Stimulated activated naive CD8-positive, alpha-beta T cell treated with anti-CD3 and anti-CD28 coated beads, Interleukin-15, amount 100 ng/mL, for 72 hours (primary cell): ENCODE data around the gene TRMU.

Source experiments
- ATAC-seq: fragments of 150-1000 bp; cut with Tn5 transposase; 2 replicates; pipeline ENCODE4 v1.10.0; 2021; ENCODE audit warnings: mild to moderate bottlenecking, moderate library complexity
- DNase-seq, 2 donors: peaks; one replicate each; pipeline ENCODE4 v3.0.0; 2021 to 2022
- H3K27ac Mint-ChIP-seq, 2 donors: one replicate each; pipeline ENCODE4 v1.8.0; 2022; ENCODE audit warnings: mild to moderate bottlenecking in 2 of 2, mixed read lengths in 2 of 2, moderate library complexity in 2 of 2
- H3K27me3 Mint-ChIP-seq: one replicate; pipeline ENCODE4 v1.8.0; 2022; ENCODE audit warnings: mixed read lengths
- H3K4me1 Mint-ChIP-seq: one replicate; pipeline ENCODE4 v1.8.0; 2022; ENCODE audit warnings: mild to moderate bottlenecking, mixed read lengths
- H3K4me3 Mint-ChIP-seq, 2 donors: one replicate each; pipeline ENCODE4 v1.8.0; 2022; ENCODE audit warnings: mild to moderate bottlenecking in 2 of 2, mixed read lengths in 2 of 2, moderate library complexity in 1 of 2
- H3K9me3 Mint-ChIP-seq, 2 donors: one replicate each; pipeline ENCODE4 v1.8.0; 2022; ENCODE audit warnings: mixed read lengths in 2 of 2

TRMU gene

DNA sequence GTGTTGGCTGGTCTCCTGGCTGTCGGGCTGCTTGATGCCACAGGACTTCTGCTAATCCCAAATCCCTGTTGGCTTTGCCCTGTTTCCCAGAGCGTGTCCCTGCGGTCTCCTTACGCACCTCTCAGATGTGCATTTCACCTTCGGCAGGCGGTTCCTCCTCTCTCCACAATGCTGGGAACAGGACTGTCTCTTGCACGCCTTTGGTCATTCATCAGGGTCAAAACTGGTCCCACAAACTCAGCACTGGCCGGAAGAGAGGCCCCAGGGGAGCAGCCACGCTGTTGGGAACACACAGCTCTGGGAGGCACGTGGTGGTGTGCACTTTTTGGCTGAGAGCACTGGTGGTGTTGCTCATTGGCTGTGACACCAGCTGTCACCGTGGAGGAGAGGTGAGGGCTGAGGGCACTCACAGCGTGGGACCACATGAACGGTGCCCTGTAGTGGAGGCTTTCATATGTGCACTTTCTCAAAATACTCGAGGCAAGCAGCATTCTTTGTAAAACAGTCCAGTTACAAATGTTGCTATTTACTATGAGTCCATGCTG lies 15.3 kb upstream of the TRMU start:
- H3K27me3 Mint-ChIP-seq = no peaks in the 10 kb centered on the region

GRCh38 chr22:46320716-46321386 lies 14.7 kb upstream of the TRMU start:
- H3K4me3 Mint-ChIP-seq = no peak overlapping the region
- no peaks in the 10 kb centered on the region for H3K9me3 Mint-ChIP-seq
- DNase-seq = no peak
- H3K27ac Mint-ChIP-seq = peak overlapping the region in 1 of 2 donors; percentile 23
- no peaks in the 10 kb centered on the region for H3K4me1 Mint-ChIP-seq
- no peak for ATAC-seq
- H3K27me3 Mint-ChIP-seq = no peaks in the 10 kb centered on the region

More for the DNA sequence above, 15.3 kb upstream of the TRMU start:
- Mint-ChIP-seq H3K27ac (peak overlapping the region in 1 of 2 donors; percentile 77), H3K9me3 (no peaks in the 10 kb centered on the region), H3K4me3 (no peak overlapping the region), H3K4me1 (no peaks in the 10 kb centered on the region)
- DNase-seq (no peak), ATAC-seq (no peak)

GRCh38 chr22:46322711-46323110 lies 12.8 kb upstream of the TRMU start:
- ATAC-seq = no peak
- Mint-ChIP-seq H3K27ac (no peak overlapping the region), H3K4me1 (no peaks in the 10 kb centered on the region), H3K9me3 (no peaks in the 10 kb centered on the region), H3K4me3 (no peak overlapping the region), H3K27me3 (no peaks in the 10 kb centered on the region)
- DNase-seq = no peak

DNA sequence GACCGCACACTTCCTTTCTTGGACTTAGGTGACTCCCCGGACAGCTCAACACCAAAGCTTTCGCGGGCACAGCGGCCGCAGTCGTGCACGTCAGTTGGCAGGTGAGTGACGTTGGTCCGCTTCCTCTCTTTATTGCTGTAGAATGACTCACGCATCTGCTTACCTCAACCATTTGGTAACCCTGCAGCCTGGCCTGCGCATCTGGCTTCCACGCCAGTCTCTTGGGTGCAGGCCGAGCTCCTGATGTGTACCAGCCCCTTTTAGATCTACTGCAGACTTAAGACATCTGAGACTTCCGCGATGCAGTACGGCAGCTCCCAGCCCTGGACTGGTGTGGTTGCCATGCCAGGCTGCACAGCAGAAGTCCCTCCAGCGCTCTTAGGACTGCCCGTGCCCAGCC lies 12.4 kb upstream of the TRMU start:
- no peaks in the 10 kb centered on the region for H3K9me3 Mint-ChIP-seq
- H3K27me3 Mint-ChIP-seq = no peaks in the 10 kb centered on the region
- DNase-seq (no peak), ATAC-seq (no peak)
- no peak overlapping the region for H3K4me3 Mint-ChIP-seq
- H3K27ac Mint-ChIP-seq = no peak overlapping the region
- no peaks in the 10 kb centered on the region for H3K4me1 Mint-ChIP-seq

DNA sequence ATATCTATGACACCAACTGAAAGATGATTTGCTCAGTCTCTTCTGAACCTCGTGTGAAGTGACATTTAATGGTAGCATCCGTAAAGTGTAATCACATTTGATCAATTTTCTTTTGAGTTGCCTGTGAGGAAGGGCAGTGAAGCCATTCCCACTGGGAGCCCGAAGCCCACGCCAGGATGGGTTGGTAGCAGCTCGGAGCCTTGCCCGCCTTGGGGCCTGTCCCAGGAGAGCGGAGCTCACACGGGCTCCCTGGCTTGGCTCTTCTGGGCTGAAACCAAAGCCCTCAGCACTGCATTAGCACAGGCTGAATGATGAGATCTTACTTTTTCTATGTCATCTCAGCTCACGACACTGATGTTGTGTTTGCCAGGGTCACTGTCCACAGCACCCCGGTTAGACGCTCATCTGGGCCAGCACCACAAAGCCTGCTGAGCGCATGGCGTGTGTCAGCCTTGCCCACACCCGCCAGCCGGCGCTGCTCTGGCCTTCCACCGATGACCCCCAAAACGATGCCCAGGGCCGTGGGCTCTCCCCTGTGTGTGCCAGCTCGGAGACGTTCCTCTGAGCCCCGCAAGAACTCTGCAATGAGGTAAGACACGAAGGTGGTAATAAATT lies 9.3 kb upstream of the TRMU start:
- ATAC-seq (no peak), DNase-seq (no peak)
- Mint-ChIP-seq H3K4me1 (no peaks in the 10 kb centered on the region), H3K27ac (no peak overlapping the region), H3K9me3 (no peaks in the 10 kb centered on the region), H3K27me3 (no peaks in the 10 kb centered on the region), H3K4me3 (no peak overlapping the region)

DNA sequence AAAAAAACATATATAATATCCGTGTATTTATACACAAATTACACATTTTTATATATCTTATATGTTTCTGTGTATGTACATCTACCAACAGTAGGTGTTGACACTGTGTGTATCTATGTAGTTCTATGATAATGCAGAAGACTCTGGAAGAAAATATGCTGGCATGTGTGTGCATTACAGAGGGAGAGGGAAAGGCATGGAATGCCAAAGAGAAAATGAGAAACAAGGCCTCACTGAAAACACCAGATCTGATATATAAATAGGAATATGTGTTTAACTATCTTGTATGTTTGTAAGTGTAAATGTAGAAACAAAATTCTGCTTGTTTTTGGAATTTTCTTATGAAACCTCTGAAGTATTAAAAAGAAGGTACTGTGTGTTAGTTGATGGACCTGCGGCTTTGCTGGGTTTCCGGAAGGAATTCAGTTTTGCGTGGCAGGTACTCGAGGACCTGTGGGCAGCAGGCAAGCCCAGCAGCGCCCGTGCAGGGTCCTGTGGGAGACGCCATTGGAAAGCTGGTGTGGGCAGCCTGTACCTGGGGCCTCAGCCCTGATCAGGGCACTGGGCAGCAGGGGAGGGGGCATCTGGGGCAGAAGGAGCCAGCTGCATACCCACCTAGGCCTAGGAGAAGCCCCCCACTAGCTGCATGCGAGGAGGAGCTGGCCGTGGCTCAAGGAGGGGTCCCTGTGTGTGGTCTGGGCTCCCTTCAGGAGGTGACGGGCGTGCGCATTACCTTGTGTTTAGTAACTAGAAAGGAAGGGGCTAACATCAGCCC lies 7.6 kb upstream of the TRMU start:
- peak overlapping the region in 1 of 2 donors; percentile 25 for H3K27ac Mint-ChIP-seq
- DNase-seq (no peak), ATAC-seq (no peak)
- H3K9me3 Mint-ChIP-seq = no peaks in the 10 kb centered on the region
- H3K4me1 Mint-ChIP-seq = no peaks in the 10 kb centered on the region
- no peaks in the 10 kb centered on the region for H3K27me3 Mint-ChIP-seq
- no peak overlapping the region for H3K4me3 Mint-ChIP-seq

GRCh38 chr22:46328797-46329196 lies 6.7 kb upstream of the TRMU start:
- Mint-ChIP-seq H3K4me1 (no peaks in the 10 kb centered on the region), H3K4me3 (no peak overlapping the region), H3K9me3 (no peaks in the 10 kb centered on the region), H3K27ac (no peak overlapping the region), H3K27me3 (no peaks in the 10 kb centered on the region)
- DNase-seq = no peak
- no peak for ATAC-seq

GRCh38 chr22:46329616-46330015 lies 5.9 kb upstream of the TRMU start:
- H3K4me1 Mint-ChIP-seq = peaks cover 3% of the 10 kb centered on the region
- H3K4me3 Mint-ChIP-seq = no peak overlapping the region
- DNase-seq = no peak
- ATAC-seq = no peak
- H3K9me3 Mint-ChIP-seq = no peaks in the 10 kb centered on the region
- no peak overlapping the region for H3K27ac Mint-ChIP-seq
- H3K27me3 Mint-ChIP-seq = no peaks in the 10 kb centered on the region

- no peak for ATAC-seq
- no peak for DNase-seq
- Mint-ChIP-seq H3K27ac (no peak overlapping the region), H3K27me3 (no peaks in the 10 kb centered on the region), H3K4me1 (peaks cover 6% of the 10 kb centered on the region), H3K4me3 (no peak overlapping the region), H3K9me3 (no peaks in the 10 kb centered on the region)
Observed at GRCh38 chr22:46330426-46330825, 5.1 kb upstream of the TRMU start.

GRCh38 chr22:46331496-46331895 lies 4.0 kb upstream of the TRMU start:
- H3K27me3 Mint-ChIP-seq = no peaks in the 10 kb centered on the region
- H3K27ac Mint-ChIP-seq = no peak overlapping the region
- H3K4me3 Mint-ChIP-seq = no peak overlapping the region
- ATAC-seq (no peak), DNase-seq (no peak)
- peaks cover 8% of the 10 kb centered on the region for H3K4me1 Mint-ChIP-seq
- H3K9me3 Mint-ChIP-seq = no peaks in the 10 kb centered on the region

DNA sequence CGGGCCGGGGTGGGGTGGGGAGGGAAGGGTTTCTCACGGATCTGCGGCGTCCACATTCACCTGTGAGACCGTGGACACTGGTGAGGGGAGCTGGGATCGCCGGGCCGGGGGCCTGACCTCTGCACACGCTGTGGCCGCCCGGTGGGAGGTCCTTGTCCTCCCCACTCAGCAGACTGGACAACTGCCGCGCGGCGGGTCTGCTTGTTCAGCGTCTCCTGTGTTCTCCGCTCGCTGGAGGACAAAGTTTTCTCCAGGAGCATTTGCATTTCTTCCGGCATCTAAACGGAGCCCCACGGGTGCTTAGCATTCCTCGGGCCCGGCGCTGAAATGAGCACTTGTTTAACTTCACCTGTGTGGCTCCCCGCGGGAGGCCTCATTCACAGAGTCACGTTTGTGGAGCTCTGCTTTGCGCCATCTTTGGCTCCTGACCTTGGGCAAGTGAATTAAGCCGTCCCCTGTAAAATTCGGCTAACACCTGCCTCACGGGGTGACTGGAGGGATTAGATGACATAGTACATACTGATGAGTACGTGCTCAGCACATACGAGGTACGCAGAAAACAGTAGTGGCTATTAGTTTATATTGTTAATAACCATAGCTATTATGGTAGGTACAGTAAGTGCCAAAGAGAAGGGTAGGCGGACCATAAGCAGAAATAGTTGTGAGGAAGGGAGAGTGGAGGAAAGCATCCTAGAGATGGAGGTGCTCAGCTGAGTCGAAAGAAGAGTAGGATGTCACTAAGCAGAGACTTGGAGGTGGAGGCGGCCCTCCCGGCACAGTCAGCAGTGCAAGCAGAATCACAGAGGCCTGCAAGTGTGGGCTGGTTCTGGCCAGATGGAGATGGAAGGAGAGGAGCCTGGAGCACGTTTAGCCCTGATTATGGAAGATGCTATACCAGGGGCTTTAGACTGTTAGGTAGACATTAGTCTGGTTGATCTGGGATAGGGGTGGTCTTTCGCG lies 885 bp downstream of the TRMU start:
- H3K27me3 Mint-ChIP-seq = no peaks in the 10 kb centered on the region
- DNase-seq = peak in 1 of 2 donors; percentile 22
- peak overlapping the region; percentile 92 to 94 for H3K4me3 Mint-ChIP-seq
- no peaks in the 10 kb centered on the region for H3K9me3 Mint-ChIP-seq
- peak overlapping the region; percentile 94 to 98 for H3K27ac Mint-ChIP-seq
- H3K4me1 Mint-ChIP-seq = peaks cover 43% of the 10 kb centered on the region
- peak; percentile 18 for ATAC-seq

DNA sequence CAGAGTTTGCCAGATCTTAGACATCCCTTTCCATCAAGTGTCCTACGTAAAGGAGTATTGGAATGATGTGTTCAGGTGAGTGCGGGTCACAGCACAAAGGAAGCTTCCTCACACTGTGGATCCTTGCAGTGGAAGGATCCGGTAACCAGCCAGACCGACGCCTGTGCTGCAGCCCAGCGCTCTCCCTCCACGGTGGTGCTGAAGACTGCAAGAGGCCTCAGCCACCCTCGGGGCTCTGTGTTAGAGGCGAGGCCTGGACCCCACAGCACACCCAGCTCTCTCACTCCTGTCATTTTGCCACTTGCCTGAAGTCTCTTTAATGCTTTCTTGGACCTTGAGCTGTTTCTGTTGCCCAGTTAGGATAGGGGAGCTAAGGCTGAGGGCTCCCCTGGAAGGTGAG lies 2.4 kb downstream of the TRMU start:
- H3K9me3 Mint-ChIP-seq = no peaks in the 10 kb centered on the region
- no peaks in the 10 kb centered on the region for H3K27me3 Mint-ChIP-seq
- H3K27ac Mint-ChIP-seq = no peak overlapping the region
- no peak overlapping the region for H3K4me3 Mint-ChIP-seq
- ATAC-seq = no peak
- peaks cover 43% of the 10 kb centered on the region for H3K4me1 Mint-ChIP-seq
- no peak for DNase-seq

GRCh38 chr22:46338636-46339035 lies 3.1 kb downstream of the TRMU start:
- Mint-ChIP-seq H3K27ac (peak overlapping the region in 1 of 2 donors; percentile 23), H3K4me1 (peaks cover 43% of the 10 kb centered on the region), H3K4me3 (no peak overlapping the region), H3K9me3 (no peaks in the 10 kb centered on the region), H3K27me3 (no peaks in the 10 kb centered on the region)
- ATAC-seq = no peak
- no peak for DNase-seq

DNA sequence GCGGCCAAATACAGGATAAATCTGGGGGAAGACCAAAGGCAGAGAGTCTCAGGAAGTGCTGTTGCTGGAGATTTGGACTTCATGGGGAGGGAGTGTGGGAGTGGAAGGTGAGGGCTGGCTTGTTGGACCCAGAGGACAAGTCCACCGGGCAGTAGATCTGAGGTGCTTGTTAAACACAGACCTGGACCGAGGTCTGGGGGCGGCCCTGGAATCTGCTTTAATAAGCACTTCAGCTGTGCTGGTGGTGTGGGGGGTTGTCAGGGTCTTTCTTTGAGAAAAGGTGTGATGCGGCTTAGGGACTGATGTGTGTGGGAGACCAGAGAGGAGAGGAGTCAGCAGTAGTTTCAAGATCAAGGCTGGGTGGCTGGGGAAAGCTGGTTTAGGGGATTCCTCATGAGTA lies 4.4 kb downstream of the TRMU start:
- Mint-ChIP-seq H3K4me3 (no peak overlapping the region), H3K27me3 (no peaks in the 10 kb centered on the region), H3K9me3 (no peaks in the 10 kb centered on the region), H3K4me1 (peaks cover 37% of the 10 kb centered on the region), H3K27ac (peak overlapping the region in 1 of 2 donors; percentile 52)
- ATAC-seq (no peak), DNase-seq (no peak)

GRCh38 chr22:46340676-46341075 lies 5.2 kb downstream of the TRMU start:
- H3K9me3 Mint-ChIP-seq = no peaks in the 10 kb centered on the region
- no peaks in the 10 kb centered on the region for H3K27me3 Mint-ChIP-seq
- no peak for DNase-seq
- ATAC-seq = no peak
- peaks cover 37% of the 10 kb centered on the region for H3K4me1 Mint-ChIP-seq
- H3K27ac Mint-ChIP-seq = no peak overlapping the region
- no peak overlapping the region for H3K4me3 Mint-ChIP-seq
